HG03378 (cell line): Measurements from ENCODE around the gene TPSB2.
"Not testable (repeated sequence)": the region's sequence is repeated elsewhere in the genome, so short reads cannot be mapped to it uniquely, and the experiment has no call there.

ENCODE experiments used
- ATAC-seq: cut with Tn5 transposase; IDR thresholded peaks from one replicate; pipeline ENCODE4 v1.9.1; 2021; ENCODE audit warnings: mild to moderate bottlenecking, moderate library complexity; ENCODE audit not compliant: unreplicated experiment

Gene TPSB2

DNA sequence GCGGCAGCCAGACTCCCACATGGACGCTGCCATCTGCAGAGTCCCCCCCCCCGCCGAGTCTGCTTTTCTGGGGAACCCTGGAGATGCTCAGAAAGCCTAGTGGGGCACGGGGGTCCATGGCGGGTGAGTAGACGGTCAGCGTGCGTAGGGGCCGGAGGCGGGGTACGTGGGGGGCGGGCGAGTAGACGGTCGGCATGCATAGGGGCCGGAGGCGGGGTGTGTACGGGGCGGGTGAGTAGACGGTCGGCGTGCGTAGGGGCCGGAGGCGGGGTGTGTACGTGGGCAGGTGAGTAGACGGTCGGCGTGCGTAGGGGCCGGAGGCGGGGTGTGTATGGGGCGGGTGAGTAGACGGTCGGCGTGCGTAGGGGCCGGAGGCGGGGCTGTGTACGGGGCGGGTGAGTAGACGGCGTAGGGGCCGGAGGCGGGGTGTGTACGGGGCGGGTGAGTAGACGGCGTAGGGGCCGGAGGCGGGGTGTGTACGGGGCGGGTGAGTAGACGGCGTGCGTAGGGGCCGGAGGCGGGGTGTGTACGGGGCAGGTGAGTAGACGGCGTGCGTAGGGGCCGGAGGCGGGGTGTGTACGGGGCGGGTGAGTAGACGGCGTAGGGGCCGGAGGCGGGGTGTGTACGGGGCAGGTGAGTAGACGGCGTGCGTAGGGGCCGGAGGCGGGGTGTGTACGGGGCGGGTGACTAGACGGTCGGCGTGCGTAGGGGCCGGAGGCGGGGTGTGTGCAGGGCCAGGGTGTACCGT is 44.4 kb downstream of the TPSB2 start:
- not testable (repeated sequence) for ATAC-seq

DNA sequence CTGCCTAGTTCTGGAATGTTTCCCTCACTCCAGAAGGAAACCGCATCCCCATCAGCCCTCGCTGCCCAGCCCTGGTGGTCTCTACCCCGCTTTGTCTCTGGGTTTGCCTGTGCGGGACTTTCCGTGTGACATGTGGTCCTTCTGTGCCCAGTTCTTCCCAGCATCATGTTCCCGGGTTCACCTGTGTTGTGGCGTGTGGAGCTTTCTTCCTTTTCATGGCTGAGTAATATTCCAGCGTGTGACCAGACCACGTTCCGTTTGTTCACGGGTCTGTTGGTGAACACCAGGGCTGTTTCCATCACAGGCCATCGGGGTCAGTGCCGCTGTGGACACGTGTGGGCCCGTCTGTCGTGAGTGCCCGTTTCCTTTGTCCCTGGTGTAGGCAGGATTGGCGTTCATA is 45.0 kb downstream of the TPSB2 start:
- no peak for ATAC-seq

DNA sequence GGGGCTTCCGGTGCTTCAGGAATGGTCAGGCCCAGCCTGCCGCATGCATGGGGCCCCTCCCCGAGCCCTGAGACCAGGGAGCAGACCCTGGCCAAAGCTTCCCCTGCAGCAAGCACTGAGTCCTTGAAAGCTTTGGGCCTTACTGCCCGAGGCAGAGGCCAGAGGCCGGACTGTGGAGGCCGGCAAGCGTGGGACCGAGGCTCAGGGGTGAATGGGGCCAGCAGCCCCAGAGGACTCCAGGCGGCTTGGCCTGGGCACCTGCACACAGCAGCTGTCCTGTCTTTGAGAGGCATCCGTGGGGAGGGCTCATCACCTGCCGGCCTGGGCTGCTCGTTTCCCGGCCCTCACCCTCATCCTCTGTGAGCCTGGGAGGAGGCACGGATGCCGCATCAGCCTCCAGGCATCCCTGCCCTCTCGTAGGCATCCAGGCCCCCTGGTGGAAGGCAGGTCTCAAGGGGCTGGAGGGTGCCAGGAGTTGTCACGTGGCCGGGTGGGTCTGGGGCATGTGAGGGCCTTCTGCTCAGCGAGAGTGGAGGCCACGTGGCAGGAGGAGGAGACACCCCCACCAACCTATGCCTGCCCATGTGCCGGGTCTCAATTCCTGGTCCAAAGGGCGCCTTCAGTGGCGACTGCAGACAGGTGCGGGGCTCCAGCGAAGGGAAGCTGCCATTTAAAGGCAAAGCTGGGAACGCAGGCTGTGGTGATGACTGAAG is 45.7 kb downstream of the TPSB2 start:
- ATAC-seq: no peak

DNA sequence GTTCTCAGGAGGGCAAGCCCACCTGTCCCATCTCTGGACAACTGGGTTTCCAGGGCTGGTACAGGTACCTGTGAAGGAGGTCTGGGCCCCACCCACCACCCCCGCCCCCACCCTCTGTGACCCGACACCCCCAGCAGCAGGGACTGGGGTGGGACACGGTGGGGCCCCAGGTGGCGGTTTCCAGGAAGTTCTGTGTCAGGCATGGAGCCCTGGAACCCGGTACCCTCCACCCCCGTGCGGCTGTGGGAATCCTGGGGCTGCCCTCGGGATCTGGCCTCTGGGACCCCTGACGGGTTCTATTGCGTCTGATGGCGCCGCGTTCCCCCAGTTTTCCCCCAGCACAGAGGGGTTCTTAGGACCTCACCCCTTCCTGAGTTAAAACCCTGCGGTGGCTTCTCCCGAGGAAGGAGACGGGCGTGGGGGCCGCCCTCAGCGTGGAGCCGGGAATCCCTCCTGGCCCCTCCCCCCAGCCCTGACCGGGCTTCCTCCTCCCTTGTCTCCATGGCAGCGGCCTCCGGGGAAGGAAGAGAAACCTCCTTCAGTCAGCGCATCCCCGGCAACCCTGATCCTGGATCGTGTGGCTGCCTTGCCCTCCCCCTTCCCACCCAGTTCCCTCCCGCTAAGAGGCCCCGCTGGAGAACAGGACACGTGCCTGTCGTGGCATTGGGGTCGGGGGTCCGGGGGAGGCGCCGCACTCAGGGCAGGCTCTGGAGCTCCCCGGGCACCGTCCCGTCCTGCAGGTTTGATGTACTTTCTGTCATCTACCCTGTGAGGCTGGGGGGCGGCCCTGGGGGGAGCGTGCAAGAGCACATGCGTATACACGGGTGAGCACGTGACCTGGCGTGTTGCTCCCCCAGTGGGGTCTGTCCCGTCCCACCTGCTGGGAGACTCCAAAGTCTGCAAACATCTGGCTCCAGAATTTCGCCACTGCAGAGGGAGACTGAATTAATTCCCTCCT is 46.8 kb downstream of the TPSB2 start:
- ATAC-seq: no peak

DNA sequence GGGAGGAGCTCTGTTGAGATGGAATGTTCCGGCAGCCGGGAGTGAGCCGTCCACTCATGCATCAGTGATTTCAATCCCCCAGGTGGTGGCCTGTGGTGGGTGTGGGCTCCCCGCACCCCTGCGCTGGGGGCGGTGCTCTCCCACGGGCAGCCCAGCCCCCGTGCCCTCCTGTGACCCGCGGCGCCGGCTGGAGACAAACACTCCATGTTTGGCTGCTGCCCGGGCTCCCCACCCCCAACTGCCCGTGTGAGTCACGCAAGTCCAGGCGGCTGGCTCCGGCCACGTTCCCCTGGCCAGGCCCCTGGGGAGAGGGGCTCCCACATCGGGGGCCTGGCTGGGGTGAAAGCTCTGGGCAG is 47.7 kb downstream of the TPSB2 start:
- ATAC-seq: no peak

DNA sequence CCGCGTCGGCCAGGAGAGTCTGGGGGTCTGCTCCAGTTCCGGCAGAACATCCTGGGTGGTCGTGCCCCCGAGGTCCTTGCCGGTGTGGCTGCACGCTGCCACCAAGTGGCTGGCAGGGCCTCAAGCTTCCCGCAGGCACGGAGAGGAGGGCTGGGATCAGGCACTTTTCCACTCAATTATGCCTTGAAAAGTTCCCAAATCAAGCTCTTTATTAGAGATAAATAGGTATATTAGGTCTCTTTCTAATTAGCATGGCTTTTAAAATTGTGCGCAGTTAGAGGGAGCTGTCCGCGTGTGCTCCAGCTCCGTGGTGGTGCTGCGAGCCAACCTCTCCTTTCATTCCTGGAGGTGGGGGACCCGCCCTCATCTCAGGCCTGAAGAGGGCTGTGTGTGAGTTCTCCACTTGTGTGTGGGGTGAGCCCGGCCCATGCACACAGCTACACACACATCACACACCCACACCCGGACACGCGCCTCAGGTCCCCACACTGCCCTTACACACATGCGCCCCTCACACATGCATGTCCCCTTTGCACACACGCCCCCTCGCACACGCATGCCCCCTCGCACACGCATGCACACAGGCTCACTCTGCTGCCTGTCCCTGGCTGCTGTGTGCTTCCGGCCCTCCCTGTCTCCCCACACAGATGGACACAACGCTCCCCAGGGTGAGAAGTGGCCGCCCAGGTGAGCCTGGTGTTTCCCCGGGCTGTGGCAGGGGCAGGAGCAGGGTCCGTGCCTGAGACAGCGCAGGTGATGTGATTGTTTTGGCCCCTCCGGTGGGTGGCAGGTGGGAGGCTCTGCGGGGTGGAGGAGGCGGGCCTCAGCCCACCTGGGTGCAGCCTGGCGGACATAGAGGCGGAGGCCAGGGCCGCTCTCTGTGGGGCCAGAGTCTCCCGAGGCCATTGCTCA is 48.3 kb downstream of the TPSB2 start:
- ATAC-seq: no peak

DNA sequence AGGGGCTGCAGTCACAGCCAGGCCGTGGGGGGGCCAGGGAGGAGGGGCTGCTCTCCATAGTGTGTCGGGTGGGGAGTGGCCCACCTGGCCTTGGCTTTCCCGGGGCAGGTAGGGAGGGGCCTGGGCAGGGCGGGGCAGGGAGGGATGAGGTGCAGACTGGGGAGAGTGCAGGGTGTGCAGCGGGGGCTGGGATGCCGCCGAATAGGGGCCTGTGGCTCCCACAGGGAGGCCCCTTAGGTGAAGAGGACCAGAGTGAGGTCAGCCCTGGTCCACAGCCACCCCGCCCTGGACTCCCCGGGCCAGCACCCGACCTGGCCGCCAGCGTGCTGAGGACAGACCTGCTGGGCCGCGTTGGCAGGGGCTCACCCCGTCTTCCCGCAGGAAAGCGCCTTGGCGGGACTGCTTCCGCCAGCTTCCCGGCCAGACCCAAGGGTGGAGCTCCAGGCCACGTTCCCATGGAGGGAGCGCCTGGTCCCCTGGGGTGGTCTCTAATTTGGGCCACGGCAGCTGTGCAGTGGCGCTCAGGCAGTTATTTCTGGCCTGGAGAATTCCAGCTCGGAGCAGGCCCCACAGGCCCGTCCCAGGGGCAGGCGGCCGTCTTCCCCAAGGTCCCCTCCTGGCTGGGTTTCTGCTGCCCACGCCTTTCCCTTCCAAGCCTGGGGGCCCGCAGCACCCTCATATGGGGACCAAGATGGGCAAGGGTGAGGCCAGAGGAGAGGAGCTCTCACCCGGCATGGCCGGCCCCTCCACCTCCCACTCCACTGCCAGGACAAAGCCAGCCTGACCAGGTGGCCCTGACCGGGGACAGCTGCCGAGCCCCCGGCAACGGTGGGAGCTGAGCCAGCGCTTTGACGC is 49.2 kb downstream of the TPSB2 start:
- ATAC-seq: no peak
